Measurements from ENCODE around the gene COL5A1. TPM values are rescaled to one million over a fixed set of nuclear protein-coding genes. Genes with fewer than 3 reads are reported as not detected.

Gene COL5A1
- total RNA-seq, 1 experiment from 2014 or later = 9.5 TPM

DNA sequence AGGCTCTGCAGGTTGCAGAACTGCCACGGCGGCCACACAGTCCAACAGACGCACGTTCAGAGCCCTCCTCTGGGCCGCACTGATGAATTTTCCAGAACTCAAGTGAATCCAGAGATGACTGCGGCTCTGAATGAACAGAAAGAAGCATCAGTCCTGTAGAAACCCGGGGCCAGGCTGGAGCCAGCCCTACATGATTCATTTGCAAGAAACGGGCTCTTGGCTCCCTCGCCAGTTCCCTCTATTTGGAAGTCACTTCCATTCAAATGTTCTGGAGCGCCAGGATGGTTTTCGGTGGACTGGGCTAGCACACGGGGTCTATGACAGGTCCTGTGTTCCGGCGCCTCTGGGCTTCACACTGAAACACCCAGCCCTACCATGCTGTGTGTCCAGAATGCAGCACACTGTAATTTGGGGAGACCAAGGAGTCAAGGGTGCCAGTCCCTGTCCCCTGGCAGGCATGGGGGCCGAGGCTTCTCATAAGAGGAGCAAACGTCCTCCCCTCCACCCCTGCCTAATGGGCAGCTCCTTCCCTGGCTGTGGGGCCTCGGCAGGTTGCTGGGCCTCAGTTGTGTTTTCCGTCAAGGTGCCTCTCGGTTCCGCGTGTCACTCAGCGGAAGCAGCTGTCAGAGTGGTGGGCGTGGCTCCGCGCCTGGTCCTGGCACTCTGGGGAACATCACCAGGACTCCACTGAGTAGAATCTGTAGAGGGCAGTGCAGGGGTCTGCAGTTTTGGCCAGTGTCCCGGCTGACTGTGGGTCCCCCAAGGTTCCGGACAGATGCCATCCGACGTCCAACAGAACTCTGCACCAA is 18.1 kb upstream of the COL5A1 start:
- Mint-ChIP-seq H3K4me3 (no peak overlapping the region), H3K9me3 (no peaks in the 10 kb centered on the region; a peak in 2 of 5 replicates), H3K27me3 (ENCODE audit: low read depth) (peaks cover 4% of the 10 kb centered on the region), H3K27ac (no peak overlapping the region), H3K36me3 (ENCODE audit: insufficient read depth in 1 of 3, low read depth in 3 of 3) (no peaks in the 10 kb centered on the region), H3K4me1 (peaks cover 17 to 43% of the 10 kb centered on the region in 2 experiments)
- H4K5ac ChIP-seq (ENCODE audit: insufficient read length, low read depth, low read length) = no peak overlapping the region
- H3K23me2 ChIP-seq (ENCODE audit: insufficient read length, low read depth, low read length, poor library complexity, severe bottlenecking) = peaks cover 3% of the 10 kb centered on the region
- no peak overlapping the region for H3K4ac ChIP-seq (ENCODE audit: low read depth, low read length)
- WGBS (ENCODE audit: extremely low coverage, insufficient read length, low lambda C conversion rate) = no CpG with 5 or more reads among the region's 29 CpGs
- no peak overlapping the region for H3K4me2 ChIP-seq (ENCODE audit: insufficient read depth, insufficient read length, low read length)
- no peak for DNase-seq
- H3K9ac ChIP-seq (ENCODE audit: extremely low read depth, insufficient read length, low read length) = no peak overlapping the region
- no peak overlapping the region for H3K14ac ChIP-seq (ENCODE audit: insufficient read depth, low read length)
- no peaks in the 10 kb centered on the region for H3K4me1 ChIP-seq (ENCODE audit: insufficient read depth, low read length)
- H2BK120ac ChIP-seq (ENCODE audit: low read depth, low read length, poor library complexity, severe bottlenecking) = no peak overlapping the region
- H4K20me1 ChIP-seq (ENCODE audit: control insufficient read depth, insufficient read depth, insufficient read length) = no peaks in the 10 kb centered on the region
- H2AK5ac ChIP-seq (ENCODE audit: insufficient read length, low read length) = no peak overlapping the region
- H3T11ph ChIP-seq (ENCODE audit: low read length) = no peak overlapping the region
- H3K18ac ChIP-seq (ENCODE audit: insufficient read length, low read depth, low read length) = no peak overlapping the region
- H4K91ac ChIP-seq (ENCODE audit: insufficient read length, low read depth, low read length) = no peak overlapping the region
- no peak overlapping the region for H3K56ac ChIP-seq (ENCODE audit: insufficient read length, low read depth, low read length)
- no peak overlapping the region for H2BK20ac ChIP-seq (ENCODE audit: low read depth, low read length, poor library complexity, severe bottlenecking)
- H2AFZ ChIP-seq (ENCODE audit: low read length) = no peak overlapping the region
- H3K23ac ChIP-seq (ENCODE audit: insufficient read length, low read depth, low read length) = no peak overlapping the region
- H3K79me1 ChIP-seq (ENCODE audit: insufficient read depth, low read depth, low read length, poor library complexity, severe bottlenecking) = no peaks in the 10 kb centered on the region
- H3K9me3 ChIP-seq (ENCODE audit: control insufficient read depth, low read depth, low read length) = no peaks in the 10 kb centered on the region
- H3K79me2 ChIP-seq (ENCODE audit: insufficient read depth, low read length) = no peaks in the 10 kb centered on the region
- H3K27ac ChIP-seq (ENCODE audit: insufficient read length, low read depth, low read length) = no peak overlapping the region
- no peaks in the 10 kb centered on the region for H3K27me3 ChIP-seq (ENCODE audit: insufficient read depth, low read length)
- TF ChIP-seq, protein P1, sequence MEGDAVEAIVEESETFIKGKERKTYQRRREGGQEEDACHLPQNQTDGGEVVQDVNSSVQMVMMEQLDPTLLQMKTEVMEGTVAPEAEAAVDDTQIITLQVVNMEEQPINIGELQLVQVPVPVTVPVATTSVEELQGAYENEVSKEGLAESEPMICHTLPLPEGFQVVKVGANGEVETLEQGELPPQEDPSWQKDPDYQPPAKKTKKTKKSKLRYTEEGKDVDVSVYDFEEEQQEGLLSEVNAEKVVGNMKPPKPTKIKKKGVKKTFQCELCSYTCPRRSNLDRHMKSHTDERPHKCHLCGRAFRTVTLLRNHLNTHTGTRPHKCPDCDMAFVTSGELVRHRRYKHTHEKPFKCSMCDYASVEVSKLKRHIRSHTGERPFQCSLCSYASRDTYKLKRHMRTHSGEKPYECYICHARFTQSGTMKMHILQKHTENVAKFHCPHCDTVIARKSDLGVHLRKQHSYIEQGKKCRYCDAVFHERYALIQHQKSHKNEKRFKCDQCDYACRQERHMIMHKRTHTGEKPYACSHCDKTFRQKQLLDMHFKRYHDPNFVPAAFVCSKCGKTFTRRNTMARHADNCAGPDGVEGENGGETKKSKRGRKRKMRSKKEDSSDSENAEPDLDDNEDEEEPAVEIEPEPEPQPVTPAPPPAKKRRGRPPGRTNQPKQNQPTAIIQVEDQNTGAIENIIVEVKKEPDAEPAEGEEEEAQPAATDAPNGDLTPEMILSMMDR (conservative IDR thresholded peaks at IDR 0.05) = no peak
- H4K8ac ChIP-seq (replicated peaks; ENCODE audit: insufficient read length, low read depth, low read length) = no peak overlapping the region
- H2BK5ac ChIP-seq (ENCODE audit: insufficient read length, low read length) = no peak overlapping the region
- H2BK12ac ChIP-seq (ENCODE audit: insufficient read length, low read depth, low read length) = no peak overlapping the region
- H2BK15ac ChIP-seq (ENCODE audit: low read depth, low read length) = no peak overlapping the region
